K562 (cell line): ENCODE measurements around the gene SLC22A23. TPM values are rescaled to one million over a fixed set of nuclear protein-coding genes. Genes with fewer than 3 reads are reported as not detected.
A peak's percentile ranks its signal among the peaks of the same experiment; 100 is the strongest.

Source experiments
- ATAC-seq: fragments of 200-7000 bp; cut with Tn5 transposase; 3 replicates; pipeline ENCODE4 v1.9.1; 2020; ENCODE audit warnings: moderate library complexity
- BruUV-seq: library from RNA; stranded (reverse); fragments of 400-500 nt; replicated peaks from 2 replicates; lab custom pipeline; 2021; lab: Mats Ljungman, UMichigan
- CTCF ChIA-PET: fragments of 300-600 bp; formaldehyde crosslinking; extraction: SDS; loops from one replicate; lab custom pipeline; 2021; ENCODE audit warnings: low intra/inter-chr PET ratio; lab: Yijun Ruan, JAX
- POLR2A ChIA-PET: fragments of 300-600, 350-650 bp; sonication (Branson Sonifier 250); formaldehyde crosslinking; extraction: SDS; loops from one replicate; lab custom pipeline; 2021; ENCODE audit warnings: antibody characterized with exemption, inconsistent platforms; lab: Yijun Ruan, JAX
- DNase-seq, 4 experiments: peaks; one replicate each; pipeline versions ENCODE4 v3.0.0 to v3.0.0-alpha.2; 2011 to 2018; ENCODE audit warnings: low spot score in 3 of 4, mixed read lengths in 3 of 4; ENCODE audit errors: extremely low read depth in 1 of 4
- FAIRE-seq: peaks from 2 replicates; lab custom pipeline; 2011; peaks lifted over from hg19 to GRCh38; lab: Jason Lieb, UNC
- H2AFZ ChIP-seq: 2 replicates; pipeline ENCODE4 v1.6.0; 2011; ENCODE audit warnings: low read depth, low read length, control low read depth, inconsistent platforms
- H3K27ac ChIP-seq: fragments of 200-600 bp; 3 replicates; pipeline ENCODE4 v1.8.0; 2011; ENCODE audit warnings: low read depth, mild to moderate bottlenecking, control low read depth, inconsistent platforms, low read length, moderate library complexity, mixed read lengths; ENCODE audit errors: extremely low read depth
- H3K27me3 ChIP-seq, 2 experiments: fragments of 300-600 bp in 1 of 2; 2 replicates in 1 of 2; 3 replicates in 1 of 2; pipeline versions ENCODE4 v1.6.0 to v1.8.0; 2011; ENCODE audit warnings: inconsistent platforms in 2 of 2, low read length in 2 of 2, mild to moderate bottlenecking in 1 of 2, mixed read lengths in 1 of 2, moderate library complexity in 1 of 2; ENCODE audit not compliant: control insufficient read depth in 2 of 2, insufficient read depth in 2 of 2
- H3K36me3 ChIP-seq: fragments of 300-600 bp; 3 replicates; pipeline ENCODE4 v1.8.0; 2011; ENCODE audit warnings: mild to moderate bottlenecking, low read length, inconsistent platforms; ENCODE audit not compliant: control insufficient read depth, insufficient read depth
- H3K4me1 ChIP-seq, 2 experiments: fragments of 200-600 bp in 1 of 2; replicated peaks in 1 of 2; 2 replicates in 1 of 2; 3 replicates in 1 of 2; pipeline versions ENCODE4 v1.5.1 to v1.8.0; 2011; ENCODE audit warnings: inconsistent platforms in 2 of 2, low read length in 2 of 2, mild to moderate bottlenecking in 1 of 2, mixed read lengths in 1 of 2, moderate library complexity in 1 of 2; ENCODE audit not compliant: control insufficient read depth in 2 of 2, insufficient read depth in 2 of 2
- H3K4me2 ChIP-seq: 2 replicates; pipeline ENCODE4 v1.6.1; 2011; ENCODE audit warnings: low read length, control low read depth, inconsistent platforms, mixed read lengths; ENCODE audit not compliant: insufficient read depth
- H3K4me3 ChIP-seq: fragments of 200-600 bp; sonication (generic), shearing (Covaris generic); 2 replicates; pipeline ENCODE4 v1.5.1; 2016; ENCODE audit warnings: control low read depth, inconsistent platforms
- H3K79me2 ChIP-seq: fragments of 200-600 bp; 3 replicates; pipeline ENCODE4 v1.8.0; 2011; ENCODE audit warnings: low read length, inconsistent platforms; ENCODE audit not compliant: control insufficient read depth, insufficient read depth
- H3K9ac ChIP-seq, 2 experiments: 2 replicates each; pipeline versions ENCODE4 v1.6.0 to v1.6.1; 2011; ENCODE audit warnings: low read depth in 2 of 2, low read length in 2 of 2, control low read depth in 1 of 2, inconsistent platforms in 1 of 2, mild to moderate bottlenecking in 1 of 2, mixed read lengths in 1 of 2; ENCODE audit not compliant: insufficient read depth in 1 of 2
- H3K9me1 ChIP-seq: one replicate; pipeline ENCODE4 v1.6.0; 2011; ENCODE audit warnings: inconsistent platforms, mild to moderate bottlenecking, low read length, moderate library complexity; ENCODE audit not compliant: control insufficient read depth, insufficient read depth
- H3K9me3 ChIP-seq: replicated peaks from 2 replicates; pipeline ENCODE4 v1.5.1; 2011; ENCODE audit warnings: low read depth, low read length, inconsistent platforms; ENCODE audit not compliant: control insufficient read depth, insufficient read depth
- H4K20me1 ChIP-seq: replicated peaks from 2 replicates; pipeline ENCODE4 v1.6.1; 2011; ENCODE audit warnings: low read length, inconsistent platforms, mixed read lengths; ENCODE audit not compliant: control insufficient read depth, insufficient read depth
- CBX1 ChIP-seq: sonication (generic); IDR thresholded peaks from 2 replicates; pipeline ENCODE4 v1.6.1; 2016; ENCODE audit warnings: antibody characterized with exemption, low read depth, mild to moderate bottlenecking
- ETV1 ChIP-seq: fragments of 450-650 bp; conservative IDR thresholded peaks from 2 replicates; pipeline ENCODE4 v1.6.1; 2016; ENCODE audit warnings: missing genetic modification characterization, control low read depth, low read depth, missing compliant biosample characterization
- MLX ChIP-seq, 2 experiments: fragments of 450-650 bp in 1 of 2; sonication (generic) in 1 of 2; formaldehyde crosslinking; conservative IDR thresholded peaks; 2 replicates each; pipeline versions ENCODE4 v1.4.0 to v1.8.1; 2020 to 2022; ENCODE audit warnings: mild to moderate bottlenecking in 1 of 2, missing genetic modification reagents in 1 of 2
- NRF1 ChIP-seq, 2 experiments: fragments of 450-650 bp; IDR thresholded peaks in 1 of 2; conservative IDR thresholded peaks in 1 of 2; 2 replicates each; pipeline ENCODE4 v1.6.1; 2014; ENCODE audit warnings: mild to moderate bottlenecking in 2 of 2
- SIN3A ChIP-seq, 2 experiments: fragments of 150-350 bp in 1 of 2; IDR thresholded peaks; 2 replicates each; pipeline ENCODE4 v1.6.1; 2011 to 2016; ENCODE audit warnings: borderline replicate concordance in 2 of 2, low read depth in 2 of 2, low read length in 2 of 2, mild to moderate bottlenecking in 2 of 2, moderate library complexity in 2 of 2; ENCODE audit not compliant: control insufficient read depth in 1 of 2
- ZBTB7A ChIP-seq: IDR thresholded peaks from 2 replicates; pipeline ENCODE4 v1.6.1; 2011; ENCODE audit warnings: low read depth, mild to moderate bottlenecking, low read length, moderate library complexity, borderline replicate concordance; ENCODE audit not compliant: control insufficient read depth
- WGBS: fragments of 100-300 bp; shearing (Covaris generic); methylation state at CpG from one replicate; pipeline ENCODE4 v1.1.6; 2016; ENCODE audit warnings: low coverage, mixed read lengths; ENCODE audit not compliant: insufficient coverage; ENCODE audit errors: missing lambda C conversion rate; 5-methylcytosine and 5-hydroxymethylcytosine counted together
- in situ Hi-C: fragments of 300-500 bp; cut with MboI; formaldehyde crosslinking; loops from 4 replicates; pipeline ENCODE4 v1.15.0; 2018; ENCODE audit warnings: inconsistent platforms, mixed read lengths
- intact Hi-C: fragments of 100-400 bp; cut with micrococcal nuclease; formaldehyde crosslinking; loops from 2 replicates; pipeline ENCODE4 v1.14.2; 2022
- polyA plus RNA-seq, 8 experiments: library from polyadenylated mRNA; depleted of rRNA in 4 of 8; stranded (reverse) in 5 of 8; unstranded in 3 of 8; fragments of >200 nt; fragmentation: Nextera tagmentation in 2 of 8; fragmentation: Illumina TruSeq in 1 of 8; extraction: Ambion mirVana in 2 of 8; extraction: Trizol in 1 of 8; gene quantifications; 2 replicates each; pipeline versions ENCODE4 v1.2.1 to v1.2.3, GENCODE V29; 2011 to 2014; ENCODE audit warnings: inconsistent platforms in 1 of 8, missing spikeins in 1 of 8
- total RNA-seq, 7 experiments: library from RNA; depleted of rRNA in 6 of 7; stranded (reverse); fragments of >200 nt in 6 of 7; fragmentation: Illumina TruSeq in 2 of 7; extraction: Trizol in 2 of 7; gene quantifications; 2 replicates each; pipeline versions ENCODE4 v1.2.1 to v1.2.3, GENCODE V29; 2011 to 2021; ENCODE audit warnings: low replicate concordance in 1 of 7

Gene SLC22A23
- total and polyA plus RNA-seq, 9 of the 15 experiments (the other 6 are each of a cell fraction or from before 2014, with no cell fraction given): 0.30 to 8.7 (median 2.5) TPM

GRCh38 chr6:3457710-3458602, 1.1 kb upstream of the SLC22A23 start:
- 0 out of 5 replicates have a peak, but pooled peaks cover 0 to 7% of the 10 kb centered on the region in 2 experiments for H3K27me3 ChIP-seq

More at GRCh38 chr6:3457710-3458602, 1.1 kb upstream of the SLC22A23 start:
- ATAC-seq (peak; percentile 5), DNase-seq (peak in 3 of 4 experiments; percentile 45 to 50 (median 47)), FAIRE-seq (peak; percentile 62)
- no TSS peak for BruUV-seq
- Histone ChIP-seq H3K4me2 (peak overlapping the region; percentile 74), H3K36me3 (no peaks in the 10 kb centered on the region), H3K9me3 (no peaks in the 10 kb centered on the region), H3K27ac (no peak overlapping the region; the same call in 1 of the 3 replicates), H2AFZ (peak overlapping the region; percentile 77), H3K9me1 (no peaks in the 10 kb centered on the region), H3K4me1 (peaks cover 24 to 45% of the 10 kb centered on the region in 2 experiments), H3K4me3 (peak overlapping the region; percentile 50), H4K20me1 (peaks cover 17% of the 10 kb centered on the region), H3K79me2 (peaks cover 25% of the 10 kb centered on the region), H3K9ac (peak overlapping the region; percentile 62 to 81; a peak in 3 of 4 replicates)
- intact Hi-C loops (loop anchor here (1.0 to 5.0 kb wide), 2 partner anchors 179 to 274 kb away; no protein-coding TSS in a partner anchor), in situ Hi-C loops (no loop called here)
- POLR2A ChIA-PET: interaction anchor here (0.7 to 1.7 kb wide), 5 partner anchors 9 to 174 kb away, joined by 3 to 6 read pairs (median 5); no protein-coding TSS in a partner anchor
- CTCF ChIA-PET: interaction anchor here (1.7 kb wide), 1 partner anchor 179 kb away, joined by 8 read pairs; no protein-coding TSS in a partner anchor
- 10% methylated on average over 29 of the region's 29 CpGs for WGBS
- TF ChIP-seq NRF1 (conservative IDR thresholded peaks at IDR 0.05 in 1 of 2, IDR thresholded peaks at IDR 0.05 in 1 of 2) (0 out of 4 replicates have a peak, but pooled peaks of 1 of the 2 experiments have one; percentile 33), ETV1 (tag) (0 out of 2 replicates have a peak, but pooled peaks have one; percentile 12), SIN3A (IDR thresholded peaks at IDR 0.05; ENCODE audit: borderline replicate concordance in 2 of 2, control insufficient read depth in 1 of 2, low read depth in 2 of 2, low read length in 2 of 2) (peak in 1 of 2 experiments; percentile 38; a peak in 1 of 4 replicates), ZBTB7A (peak; percentile 66; the same call in 1 of the 2 replicates), MLX (CRISPR knock-in tag; conservative IDR thresholded peaks at IDR 0.05) (no peak), CBX1 (0 out of 2 replicates have a peak, but pooled peaks have one; percentile 3)
